Measurements from ENCODE around the gene SPATA31C1. TPM values are rescaled to one million over a fixed set of nuclear protein-coding genes. Genes with fewer than 3 reads are reported as not detected.
A peak's percentile ranks its signal among the peaks of the same experiment; 100 is the strongest.

Gene SPATA31C1
- total RNA-seq, 3 donors from 2014 or later, result not detected

GRCh38 chr9:87878989-87879511, 38.7 kb upstream of the SPATA31C1 start:
- Histone ChIP-seq H3K9me3 (no peaks in the 10 kb centered on the region), H3K4me1 (ENCODE audit: low read depth) (peaks cover 9% of the 10 kb centered on the region), H3K36me3 (ENCODE audit: low read depth) (no peaks in the 10 kb centered on the region), H3K4me3 (no peak overlapping the region)
- ATAC-seq (peak; percentile 70), DNase-seq (no peak)
- TF ChIP-seq, protein P1, sequence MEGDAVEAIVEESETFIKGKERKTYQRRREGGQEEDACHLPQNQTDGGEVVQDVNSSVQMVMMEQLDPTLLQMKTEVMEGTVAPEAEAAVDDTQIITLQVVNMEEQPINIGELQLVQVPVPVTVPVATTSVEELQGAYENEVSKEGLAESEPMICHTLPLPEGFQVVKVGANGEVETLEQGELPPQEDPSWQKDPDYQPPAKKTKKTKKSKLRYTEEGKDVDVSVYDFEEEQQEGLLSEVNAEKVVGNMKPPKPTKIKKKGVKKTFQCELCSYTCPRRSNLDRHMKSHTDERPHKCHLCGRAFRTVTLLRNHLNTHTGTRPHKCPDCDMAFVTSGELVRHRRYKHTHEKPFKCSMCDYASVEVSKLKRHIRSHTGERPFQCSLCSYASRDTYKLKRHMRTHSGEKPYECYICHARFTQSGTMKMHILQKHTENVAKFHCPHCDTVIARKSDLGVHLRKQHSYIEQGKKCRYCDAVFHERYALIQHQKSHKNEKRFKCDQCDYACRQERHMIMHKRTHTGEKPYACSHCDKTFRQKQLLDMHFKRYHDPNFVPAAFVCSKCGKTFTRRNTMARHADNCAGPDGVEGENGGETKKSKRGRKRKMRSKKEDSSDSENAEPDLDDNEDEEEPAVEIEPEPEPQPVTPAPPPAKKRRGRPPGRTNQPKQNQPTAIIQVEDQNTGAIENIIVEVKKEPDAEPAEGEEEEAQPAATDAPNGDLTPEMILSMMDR (IDR thresholded peaks at IDR 0.05), result no peak
- intact Hi-C loops (cut with DNase I, micrococcal nuclease), result no loop called here

DNA sequence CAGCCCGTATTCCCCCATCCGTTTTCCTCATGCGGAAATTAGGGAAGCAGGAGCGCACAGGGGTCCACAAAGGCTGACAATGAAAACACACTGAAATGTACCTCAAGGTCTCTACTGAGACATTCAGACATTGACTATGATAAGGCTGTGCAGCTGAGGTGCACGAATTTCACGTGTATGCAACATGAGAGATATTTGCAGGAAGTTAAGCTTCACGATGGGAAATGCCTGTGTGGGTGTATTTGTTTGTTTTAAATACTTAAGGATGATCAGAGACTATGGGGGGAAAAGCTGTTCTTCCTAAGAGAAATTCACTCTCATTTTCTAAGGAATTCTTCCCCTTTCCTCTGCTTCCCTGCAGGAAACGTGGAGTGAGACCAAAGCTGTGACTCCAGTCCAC, 37.6 kb upstream of the SPATA31C1 start:
- Histone ChIP-seq H3K4me3 (no peak overlapping the region), H3K36me3 (ENCODE audit: low read depth) (no peaks in the 10 kb centered on the region), H3K4me1 (ENCODE audit: low read depth) (peaks cover 9% of the 10 kb centered on the region), H3K9me3 (no peaks in the 10 kb centered on the region)
- TF ChIP-seq, protein P1 (IDR thresholded peaks at IDR 0.05), result no peak
- DNase-seq, result no peak
- ATAC-seq, result no peak
- intact Hi-C loops (cut with DNase I, micrococcal nuclease), result no loop called here

GRCh38 chr9:87880683-87881082, 37.1 kb upstream of the SPATA31C1 start:
- ATAC-seq (no peak), DNase-seq (no peak)
- Histone ChIP-seq H3K4me1 (ENCODE audit: low read depth) (peaks cover 9% of the 10 kb centered on the region), H3K9me3 (no peaks in the 10 kb centered on the region), H3K4me3 (no peak overlapping the region), H3K36me3 (ENCODE audit: low read depth) (no peaks in the 10 kb centered on the region)
- intact Hi-C loops (cut with DNase I, micrococcal nuclease), result no loop called here
- TF ChIP-seq, protein P1 (IDR thresholded peaks at IDR 0.05), result no peak

DNA sequence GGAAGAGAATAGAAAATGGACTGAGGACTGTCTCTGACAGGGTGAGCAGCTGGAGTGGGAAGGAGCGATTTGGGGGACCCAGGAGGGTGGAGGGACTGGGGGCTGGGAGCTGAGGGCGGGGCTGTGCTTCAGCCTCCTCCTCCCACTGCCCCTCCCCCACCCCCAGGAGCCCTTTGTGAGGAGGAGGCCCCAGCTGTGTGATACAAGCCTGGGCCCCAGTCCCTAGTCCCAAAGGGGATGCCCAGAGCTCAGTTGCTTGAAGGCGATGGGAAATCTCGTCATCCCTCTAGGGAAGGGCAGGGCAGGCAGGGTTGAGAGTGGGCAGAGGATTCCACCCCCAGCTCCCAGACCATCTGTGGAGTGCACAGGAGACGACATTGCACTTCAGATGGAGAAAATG, 35.1 kb upstream of the SPATA31C1 start, which contains the start of gene SPATA31E1:
TSS of gene SPATA31E1 (plus strand) at position 251 of the 400 bp plus-strand sequence. CDS start at position 266, 15 bp downstream.
- H3K36me3 ChIP-seq (ENCODE audit: low read depth), result no peaks in the 10 kb centered on the region
- intact Hi-C loops (cut with DNase I, micrococcal nuclease), result no loop called here
- ATAC-seq, result no peak
- no peaks in the 10 kb centered on the region for H3K9me3 ChIP-seq
- TF ChIP-seq, protein P1 (IDR thresholded peaks at IDR 0.05), result no peak
- no peak within 1 kb of the TSS for H3K4me3 ChIP-seq
- DNase-seq, result no peak
- H3K4me1 ChIP-seq (ENCODE audit: low read depth), result peaks cover 4% of the 10 kb centered on the region

- peaks cover 4% of the 10 kb centered on the region for H3K4me1 ChIP-seq (ENCODE audit: low read depth)
- TF ChIP-seq, protein P1 (IDR thresholded peaks at IDR 0.05), result no peak
- no peaks in the 10 kb centered on the region for H3K9me3 ChIP-seq
- no peak for DNase-seq
- no peaks in the 10 kb centered on the region for H3K36me3 ChIP-seq (ENCODE audit: low read depth)
- no peak overlapping the region for H3K4me3 ChIP-seq
- intact Hi-C loops (cut with DNase I, micrococcal nuclease), result no loop called here
- no peak for ATAC-seq
Observed at GRCh38 chr9:87883274-87883673, 34.5 kb upstream of the SPATA31C1 start.

- TF ChIP-seq, protein P1 (IDR thresholded peaks at IDR 0.05), result no peak
- intact Hi-C loops (cut with DNase I, micrococcal nuclease), result no loop called here
- DNase-seq (peak in 1 of 3 donors; percentile 43), ATAC-seq (no peak)
- Histone ChIP-seq H3K9me3 (no peaks in the 10 kb centered on the region), H3K4me3 (no peak overlapping the region), H3K4me1 (ENCODE audit: low read depth) (peaks cover 4% of the 10 kb centered on the region), H3K36me3 (ENCODE audit: low read depth) (no peaks in the 10 kb centered on the region)
Observed at GRCh38 chr9:87883990-87884389, 33.8 kb upstream of the SPATA31C1 start.

All from mucosa of descending colon (tissue), 3 donors.